ENCODE results near the gene MYRF.

MYRF gene

GRCh38 chr11:61833926-61834277 is 81.5 kb downstream of the MYRF start:
- no peaks in the 10 kb centered on the region for H3K9me3 ChIP-seq (ENCODE audit: control extremely low read depth in 1 of 5, control insufficient read depth in 4 of 5, insufficient read depth in 2 of 5, low read depth in 1 of 5, low read length in 4 of 5)
- H3K4me1 ChIP-seq (ENCODE audit: control extremely low read depth in 1 of 4, control insufficient read depth in 4 of 4, insufficient read depth in 4 of 4, low read length in 3 of 4), result peaks cover 23 to 77% (median 74%) of the 10 kb centered on the region in 4 experiments
- ChIA-PET CTCF (interaction anchor here (0.6 to 2.7 kb wide), 6 partner anchors 11 to 998 kb away, joined by 3 to 10 read pairs (median 4); partner anchors contain the start of genes FADS1 and STX5), POLR2A (interaction anchor here (1.3 to 3.1 kb wide), 2 partner anchors 18 to 37 kb away, joined by 7 to 24 read pairs; partner anchors contain the start of gene FADS1)
- H3K4me3 ChIP-seq (ENCODE audit: control insufficient read depth in 1 of 7, extremely low read depth in 1 of 7, insufficient read depth in 4 of 7, low read depth in 2 of 7, low read length in 6 of 7), result peak overlapping the region in 4 of 7 experiments; percentile 17 to 97 (median 46)
- no peak for DNase-seq
- 96% methylated on average over 11 of the region's 12 CpGs for WGBS (ENCODE audit: insufficient coverage)
- peak overlapping the region; percentile 59 to 93 for H3K27ac ChIP-seq (ENCODE audit: insufficient read depth in 1 of 2, low read depth in 1 of 2, low read length in 2 of 2, poor library complexity in 1 of 2, severe bottlenecking in 2 of 2)
- H3K36me3 ChIP-seq (ENCODE audit: control insufficient read depth in 4 of 4, insufficient read depth in 4 of 4, low read length in 3 of 4), result peaks cover 0 to 73% (median 10%) of the 10 kb centered on the region in 4 experiments
- no peaks in the 10 kb centered on the region for H3K27me3 ChIP-seq (replicated peaks in 2 of 5; ENCODE audit: control insufficient read depth in 4 of 5, insufficient read depth in 5 of 5, low read length in 4 of 5)

DNA sequence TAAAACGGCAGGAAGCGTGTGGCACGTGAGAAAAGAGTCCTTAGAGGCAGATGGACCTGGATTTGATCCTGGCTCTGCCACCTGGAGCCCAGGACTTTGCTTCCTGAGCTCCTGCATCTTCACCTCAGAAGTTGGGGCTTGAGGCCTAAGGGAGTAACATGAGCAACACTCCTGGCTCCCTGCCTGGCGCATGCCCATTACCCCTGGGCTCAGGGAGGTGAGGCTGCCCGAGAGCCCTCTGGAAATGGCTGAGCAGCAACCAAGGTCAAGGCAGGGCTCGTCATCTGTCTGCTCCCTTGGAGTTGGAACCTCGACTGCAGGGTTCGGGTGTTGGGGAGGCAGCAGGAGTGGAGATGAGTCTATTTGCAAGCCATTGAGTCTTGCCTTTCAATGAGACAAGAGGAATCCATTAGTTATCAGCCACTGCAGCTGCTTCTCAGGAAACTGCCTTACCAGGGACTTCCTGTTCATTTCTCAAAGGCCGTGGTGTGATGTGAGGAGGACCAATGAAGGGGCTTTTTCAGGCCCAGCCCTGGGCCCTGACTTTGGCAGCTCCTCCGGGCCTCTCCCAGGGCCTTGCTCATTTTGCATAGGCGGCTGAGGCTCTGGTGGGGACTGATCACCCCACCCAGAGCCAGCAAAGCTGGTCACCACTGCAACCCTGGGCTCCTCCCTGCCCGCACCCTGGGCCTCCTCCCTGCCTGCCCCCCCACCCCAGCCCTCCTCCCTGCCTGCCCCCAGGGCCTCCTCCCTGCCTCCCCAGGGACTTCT is 82.0 kb downstream of the MYRF start:
- peaks cover 19 to 74% (median 68%) of the 10 kb centered on the region in 4 experiments for H3K4me1 ChIP-seq (ENCODE audit: control extremely low read depth in 1 of 4, control insufficient read depth in 4 of 4, insufficient read depth in 4 of 4, low read length in 3 of 4)
- CTCF ChIA-PET, result interaction anchor here (0.6 to 2.7 kb wide), 8 partner anchors 14 to 997 kb away, joined by 3 to 10 read pairs (median 4); partner anchors contain the start of genes FADS1 and STX5

DNA sequence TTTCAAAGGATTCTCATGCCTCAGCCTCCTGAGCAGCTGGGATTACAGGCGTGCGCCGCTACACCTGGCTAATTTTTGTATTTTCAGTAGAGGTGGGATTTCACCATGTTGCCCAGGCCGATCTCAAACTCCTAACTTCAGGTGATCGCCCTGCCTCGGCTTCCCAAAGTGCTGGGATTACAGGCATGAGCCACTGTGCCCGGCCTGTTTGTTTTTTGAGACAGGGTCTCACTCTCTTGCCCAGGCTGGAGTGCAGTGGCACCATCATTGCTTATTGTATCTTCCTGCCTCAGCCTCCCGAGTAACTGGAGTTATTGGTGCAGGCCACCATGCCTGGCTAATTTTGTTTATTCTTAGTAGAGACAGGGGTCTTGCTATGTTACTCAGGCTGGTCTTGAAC is 83.8 kb downstream of the MYRF start:
- H3K4me3 ChIP-seq (ENCODE audit: control insufficient read depth in 1 of 7, extremely low read depth in 1 of 7, insufficient read depth in 4 of 7, low read depth in 2 of 7, low read length in 6 of 7), result no peak overlapping the region
- H3K9me3 ChIP-seq (ENCODE audit: control extremely low read depth in 1 of 5, control insufficient read depth in 4 of 5, insufficient read depth in 2 of 5, low read depth in 1 of 5, low read length in 4 of 5), result no peaks in the 10 kb centered on the region
- H3K27ac ChIP-seq (ENCODE audit: insufficient read depth in 1 of 2, low read depth in 1 of 2, low read length in 2 of 2, poor library complexity in 1 of 2, severe bottlenecking in 2 of 2), result peak overlapping the region; percentile 81 to 93
- H3K36me3 ChIP-seq (ENCODE audit: control insufficient read depth in 4 of 4, insufficient read depth in 4 of 4, low read length in 3 of 4), result peaks cover 11 to 78% (median 25%) of the 10 kb centered on the region in 4 experiments
- no peaks in the 10 kb centered on the region for H3K27me3 ChIP-seq (replicated peaks in 2 of 5; ENCODE audit: control insufficient read depth in 4 of 5, insufficient read depth in 5 of 5, low read length in 4 of 5)
- peaks cover 5 to 57% (median 51%) of the 10 kb centered on the region in 4 experiments for H3K4me1 ChIP-seq (ENCODE audit: control extremely low read depth in 1 of 4, control insufficient read depth in 4 of 4, insufficient read depth in 4 of 4, low read length in 3 of 4)
- POLR2A ChIA-PET, result interaction anchor here (3.1 kb wide), 1 partner anchor 20 kb away, joined by 24 read pairs; the partner anchor contains the start of gene FADS1
- CTCF ChIA-PET, result interaction anchor here (1.2 to 2.7 kb wide), 5 partner anchors 12 to 272 kb away, joined by 4 to 10 read pairs (median 4); partner anchors contain the start of gene FADS1
- DNase-seq, result no peak
- 100% methylated on average over 5 of the region's 8 CpGs for WGBS (ENCODE audit: insufficient coverage)

More for the DNA sequence above, 82.0 kb downstream of the MYRF start:
- POLR2A ChIA-PET, result interaction anchor here (1.1 to 3.1 kb wide), 4 partner anchors 8 to 43 kb away, joined by 4 to 24 read pairs (median 6); partner anchors contain the start of gene FADS1
- peak overlapping the region; percentile 81 to 93 for H3K27ac ChIP-seq (ENCODE audit: insufficient read depth in 1 of 2, low read depth in 1 of 2, low read length in 2 of 2, poor library complexity in 1 of 2, severe bottlenecking in 2 of 2)
- no peaks in the 10 kb centered on the region for H3K9me3 ChIP-seq (ENCODE audit: control extremely low read depth in 1 of 5, control insufficient read depth in 4 of 5, insufficient read depth in 2 of 5, low read depth in 1 of 5, low read length in 4 of 5)
- no peaks in the 10 kb centered on the region for H3K27me3 ChIP-seq (replicated peaks in 2 of 5; ENCODE audit: control insufficient read depth in 4 of 5, insufficient read depth in 5 of 5, low read length in 4 of 5)
- H3K36me3 ChIP-seq (ENCODE audit: control insufficient read depth in 4 of 4, insufficient read depth in 4 of 4, low read length in 3 of 4), result peaks cover 0 to 73% (median 13%) of the 10 kb centered on the region in 4 experiments
- 32% methylated on average over 9 of the region's 12 CpGs for WGBS (ENCODE audit: insufficient coverage)
- peak overlapping the region in 4 of 7 experiments; percentile 17 to 97 (median 46) for H3K4me3 ChIP-seq (ENCODE audit: control insufficient read depth in 1 of 7, extremely low read depth in 1 of 7, insufficient read depth in 4 of 7, low read depth in 2 of 7, low read length in 6 of 7)
- peak; percentile 96 to 99 (median 98) for DNase-seq

DNA sequence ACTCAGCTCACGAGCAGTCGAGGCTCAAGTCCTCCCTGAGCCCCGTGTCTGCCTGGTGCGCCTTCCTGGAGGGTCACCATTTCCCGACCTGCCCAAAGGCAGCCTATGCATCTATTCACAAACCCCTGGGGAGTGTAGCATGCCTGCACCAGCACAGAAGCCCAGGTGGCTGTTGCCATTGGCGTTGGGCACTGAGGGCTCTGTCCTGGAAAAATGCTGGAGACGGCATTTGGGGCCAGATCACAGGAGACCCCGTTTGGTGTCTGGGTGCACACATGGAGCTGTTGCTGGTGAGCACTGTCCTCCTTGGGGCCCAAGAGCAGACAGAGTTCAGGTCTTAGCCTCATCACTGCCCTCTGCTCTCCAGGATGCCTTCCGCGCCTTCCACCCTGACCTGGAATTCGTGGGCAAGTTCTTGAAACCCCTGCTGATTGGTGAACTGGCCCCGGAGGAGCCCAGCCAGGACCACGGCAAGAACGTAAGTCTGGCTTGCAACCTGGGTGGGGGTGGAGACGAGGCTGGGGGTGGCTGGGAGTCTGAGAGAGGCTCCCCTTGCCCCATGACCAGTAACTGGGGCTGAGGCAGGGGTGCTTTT is 85.1 kb downstream of the MYRF start:
- Histone ChIP-seq H3K27me3 (replicated peaks in 2 of 5; ENCODE audit: control insufficient read depth in 4 of 5, insufficient read depth in 5 of 5, low read length in 4 of 5) (no peaks in the 10 kb centered on the region), H3K4me1 (ENCODE audit: control extremely low read depth in 1 of 4, control insufficient read depth in 4 of 4, insufficient read depth in 4 of 4, low read length in 3 of 4) (peaks cover 5 to 44% (median 38%) of the 10 kb centered on the region in 4 experiments), H3K4me3 (ENCODE audit: control insufficient read depth in 1 of 7, extremely low read depth in 1 of 7, insufficient read depth in 4 of 7, low read depth in 2 of 7, low read length in 6 of 7) (no peak overlapping the region), H3K36me3 (ENCODE audit: control insufficient read depth in 4 of 4, insufficient read depth in 4 of 4, low read length in 3 of 4) (peaks cover 12 to 81% (median 33%) of the 10 kb centered on the region in 4 experiments), H3K9me3 (ENCODE audit: control extremely low read depth in 1 of 5, control insufficient read depth in 4 of 5, insufficient read depth in 2 of 5, low read depth in 1 of 5, low read length in 4 of 5) (no peaks in the 10 kb centered on the region), H3K27ac (ENCODE audit: insufficient read depth in 1 of 2, low read depth in 1 of 2, low read length in 2 of 2, poor library complexity in 1 of 2, severe bottlenecking in 2 of 2) (peak overlapping the region in 1 of 2 experiments; percentile 44)
- DNase-seq, result no peak
- POLR2A ChIA-PET, result no interaction called here
- 100% methylated on average over 10 of the region's 15 CpGs for WGBS (ENCODE audit: insufficient coverage)
- CTCF ChIA-PET, result interaction anchor here (1.2 to 1.4 kb wide), 2 partner anchors 11 to 22 kb away, joined by 4 read pairs; no protein-coding TSS in a partner anchor
